NCI-H748 treated with DMSO at 0.1 percent for 48 hours (cell line): ENCODE measurements around the gene TMEM242.
"Not testable (repeated sequence)": the region's sequence is repeated elsewhere in the genome, so short reads cannot be mapped to it uniquely, and the experiment has no call there.

Experiments used
- DNase-seq: peaks from one replicate; lab custom pipeline; 2025; lab: John Stamatoyannopoulos, UW

TMEM242 gene

DNA sequence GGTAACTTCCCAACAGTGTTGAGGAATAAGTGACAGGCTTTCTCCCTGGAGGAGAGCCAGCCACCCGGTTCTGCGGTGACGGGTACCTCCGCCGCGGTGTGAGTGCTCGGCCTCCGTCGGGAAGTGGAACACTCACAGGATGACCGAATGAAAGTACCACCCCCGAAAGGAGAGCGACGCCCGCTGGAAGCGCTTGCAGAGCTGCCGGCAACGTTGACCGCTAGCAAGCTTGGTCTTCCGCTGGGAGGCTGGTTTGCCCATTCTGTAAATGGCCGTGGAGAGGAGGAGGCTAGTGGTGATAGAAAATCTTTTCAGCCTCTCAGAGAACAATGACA lies 614 bp upstream of the TMEM242 start:
- DNase-seq: no peak

DNA sequence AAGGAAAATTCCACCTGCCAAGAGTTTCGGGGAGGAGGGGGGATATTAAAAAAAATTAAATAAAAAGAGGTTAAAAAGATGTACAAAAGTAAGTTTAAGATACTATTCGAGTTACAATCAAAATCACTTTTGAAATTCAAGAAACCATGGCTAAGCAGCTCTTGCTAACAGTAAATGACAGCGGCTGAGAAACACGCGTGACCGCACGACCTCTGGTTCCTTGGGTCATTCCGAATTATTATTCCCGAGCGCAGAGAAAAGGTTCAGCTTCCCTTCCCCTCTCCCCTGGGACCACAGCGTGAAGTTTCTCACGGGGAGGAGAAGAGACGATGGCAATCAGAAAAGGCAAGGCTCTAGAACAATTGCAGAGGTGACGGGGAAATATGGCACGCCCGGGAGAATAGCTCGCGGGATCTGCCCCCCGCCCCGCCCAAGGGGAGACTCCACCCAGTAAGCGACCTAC lies 496 bp downstream of the TMEM242 start:
- DNase-seq: no peak

DNA sequence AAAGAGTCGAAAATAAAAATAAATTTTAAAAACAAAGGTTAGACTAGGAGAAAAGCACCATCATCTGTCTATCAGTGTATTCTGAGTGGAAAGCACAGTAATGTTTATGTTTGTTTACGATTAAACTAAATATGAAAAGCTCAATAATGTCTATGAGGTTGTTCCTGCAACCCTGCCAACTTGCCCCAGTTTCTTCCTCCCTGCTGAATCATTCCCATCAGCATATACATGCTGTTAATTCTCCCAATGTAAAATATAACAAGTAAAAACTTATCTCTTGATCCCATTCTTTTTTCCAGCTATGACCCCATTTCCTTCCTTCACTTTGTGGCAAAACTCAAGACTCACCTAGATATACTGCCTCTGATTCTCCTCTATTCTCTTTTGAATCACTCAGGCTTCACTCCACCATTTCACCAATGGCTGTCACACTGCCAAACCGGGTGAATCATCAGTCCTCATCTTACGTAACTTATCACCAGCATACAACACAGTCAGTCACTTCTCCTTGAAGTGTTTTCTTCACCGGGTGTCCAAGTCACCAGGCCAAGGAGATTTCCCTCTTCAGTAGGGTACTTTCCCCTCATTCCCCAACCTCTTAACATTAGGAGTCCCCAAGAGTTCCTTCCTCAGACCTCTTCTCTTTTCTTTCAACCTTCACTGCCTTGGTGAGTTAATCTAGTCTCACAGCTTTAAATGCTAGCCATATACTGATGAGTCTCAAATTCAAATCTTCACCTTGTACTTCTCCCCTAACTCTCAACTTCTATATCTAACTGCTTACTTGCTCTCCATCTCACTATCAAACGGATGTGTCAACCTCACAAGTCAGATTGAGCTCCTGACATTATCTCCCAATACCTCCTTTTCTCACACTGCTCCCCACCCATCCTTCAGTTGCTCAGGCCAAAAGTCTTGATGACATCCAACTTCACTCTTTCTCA lies 6.2 kb downstream of the TMEM242 start:
- DNase-seq: no peak

DNA sequence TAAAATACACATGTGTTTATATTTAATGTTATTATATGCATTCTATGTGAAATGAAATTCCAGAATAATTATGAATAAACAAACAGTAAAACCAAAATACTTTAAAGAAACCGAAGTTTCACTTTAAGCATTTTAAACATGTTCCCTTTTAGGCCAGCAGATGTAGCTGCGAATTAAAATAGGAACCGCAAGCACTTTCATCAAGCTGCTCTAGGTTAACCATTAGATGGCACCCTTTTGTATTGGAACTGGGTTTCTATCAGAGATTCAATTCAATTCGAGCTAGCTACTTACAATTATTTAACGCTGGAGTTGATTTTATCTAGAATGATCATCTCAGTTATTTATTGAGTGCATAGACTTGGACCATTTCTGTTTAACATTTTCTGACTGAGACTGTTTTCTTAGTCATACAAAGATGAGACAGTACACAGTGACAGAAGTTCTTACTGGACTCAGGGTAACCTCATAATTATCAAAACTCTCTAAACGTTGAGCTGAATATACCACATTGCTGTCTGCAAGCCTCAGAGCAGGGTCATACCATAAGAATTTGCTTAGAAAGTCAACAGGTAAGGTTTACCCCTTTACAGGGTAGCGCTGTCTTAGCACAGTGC lies 8.5 kb downstream of the TMEM242 start:
- no peak for DNase-seq

DNA sequence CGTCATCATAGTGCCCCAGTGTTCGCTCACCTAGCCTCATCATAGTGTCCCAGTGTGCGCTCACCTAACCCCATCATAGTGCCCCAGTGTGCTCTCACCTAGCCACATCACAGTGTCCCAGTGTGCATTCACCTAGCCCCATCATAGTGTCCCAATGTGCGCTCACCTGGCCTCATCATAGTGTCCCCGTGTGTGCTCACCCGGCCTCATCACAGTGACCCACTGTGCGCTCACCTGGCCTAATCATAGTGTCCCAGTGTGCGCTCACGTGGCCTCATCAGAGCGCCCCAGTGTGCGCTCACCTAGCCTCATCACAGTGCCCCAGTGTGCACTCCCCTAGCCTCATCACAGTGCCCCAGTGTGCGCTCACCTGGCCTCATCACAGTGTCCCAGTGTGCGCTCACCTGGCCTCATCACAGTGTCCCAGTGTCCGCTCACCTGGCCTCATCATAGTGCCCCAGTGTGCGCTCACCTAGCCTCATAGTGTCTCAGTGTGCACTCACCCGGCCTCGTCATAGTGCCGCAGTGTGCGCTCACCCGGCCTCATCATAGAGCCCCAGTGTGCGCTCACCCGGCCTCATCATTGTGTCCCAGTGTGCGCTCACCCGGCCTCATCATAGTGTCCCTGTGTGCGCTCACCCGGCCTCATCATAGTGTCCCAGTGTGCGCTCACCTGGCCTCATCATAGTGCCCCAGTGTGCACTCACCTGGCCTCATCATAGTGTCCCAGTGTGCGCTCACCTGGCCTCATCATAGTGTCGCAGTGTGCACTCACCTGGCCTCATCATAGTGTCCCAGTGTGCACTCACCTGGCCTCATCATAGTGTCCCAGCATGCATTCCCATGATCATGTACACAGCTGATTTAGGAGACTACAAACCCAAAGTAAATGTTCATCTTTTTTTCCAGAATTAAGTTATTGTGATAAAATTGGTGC lies 9.5 kb downstream of the TMEM242 start:
- DNase-seq: no peak

DNA sequence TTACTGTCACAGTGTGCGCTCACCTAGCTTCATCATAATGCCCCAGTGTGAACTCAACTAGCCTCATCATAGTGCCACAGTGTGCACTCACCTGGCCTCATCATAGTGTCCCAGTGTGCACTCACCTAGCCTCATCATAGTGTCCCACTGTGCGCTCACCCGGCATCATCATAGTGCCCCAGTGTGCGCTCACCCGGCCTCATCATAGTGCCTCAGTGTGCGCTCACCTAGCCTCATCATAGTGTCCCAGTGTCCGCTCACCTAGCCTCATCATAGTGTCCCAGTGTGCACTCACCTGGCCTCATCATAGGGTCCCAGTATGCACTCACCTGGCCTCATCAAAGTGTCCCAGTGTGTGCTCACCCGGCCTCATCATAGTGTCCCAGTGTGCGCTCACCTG lies 10.6 kb downstream of the TMEM242 start:
- DNase-seq: no peak

DNA sequence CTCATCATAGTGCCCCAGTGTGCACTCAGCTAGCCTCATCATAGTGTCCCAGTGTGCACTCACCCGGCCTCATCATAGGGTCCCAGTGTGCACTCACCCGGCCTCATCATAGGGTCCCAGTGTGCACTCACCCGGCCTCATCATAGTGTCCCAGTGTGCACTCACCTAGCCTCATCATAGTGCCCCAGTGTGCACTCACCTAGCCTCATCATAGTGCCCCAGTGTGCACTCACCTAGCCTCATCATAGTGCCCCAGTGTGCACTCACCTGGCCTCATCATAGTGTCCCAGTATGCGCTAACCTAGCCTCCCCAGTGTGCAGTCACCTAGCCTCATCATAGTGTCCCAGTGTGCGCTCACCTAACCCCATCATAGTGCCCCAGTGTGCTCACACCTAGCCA lies 12.6 kb downstream of the TMEM242 start:
- not testable (repeated sequence) for DNase-seq

DNA sequence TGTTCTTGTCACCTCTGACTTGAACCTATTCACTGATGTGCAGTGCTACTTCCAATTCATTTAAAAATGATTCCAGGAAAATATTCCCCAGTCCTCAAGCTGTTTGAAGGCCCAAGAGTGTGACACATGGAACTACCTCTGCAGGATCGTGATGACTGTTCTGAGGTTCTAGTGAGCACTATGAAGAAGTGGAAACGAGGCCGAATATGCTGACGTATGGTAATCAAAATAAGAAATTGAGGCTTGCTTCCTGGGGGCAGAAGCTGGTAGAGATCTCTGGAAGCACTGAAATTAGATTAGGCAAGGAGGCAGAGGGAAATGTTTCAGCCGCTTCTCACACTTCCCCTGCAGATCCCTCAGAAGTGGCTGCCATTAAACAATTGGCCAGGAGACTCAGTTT lies 15.7 kb downstream of the TMEM242 start:
- no peak for DNase-seq

DNA sequence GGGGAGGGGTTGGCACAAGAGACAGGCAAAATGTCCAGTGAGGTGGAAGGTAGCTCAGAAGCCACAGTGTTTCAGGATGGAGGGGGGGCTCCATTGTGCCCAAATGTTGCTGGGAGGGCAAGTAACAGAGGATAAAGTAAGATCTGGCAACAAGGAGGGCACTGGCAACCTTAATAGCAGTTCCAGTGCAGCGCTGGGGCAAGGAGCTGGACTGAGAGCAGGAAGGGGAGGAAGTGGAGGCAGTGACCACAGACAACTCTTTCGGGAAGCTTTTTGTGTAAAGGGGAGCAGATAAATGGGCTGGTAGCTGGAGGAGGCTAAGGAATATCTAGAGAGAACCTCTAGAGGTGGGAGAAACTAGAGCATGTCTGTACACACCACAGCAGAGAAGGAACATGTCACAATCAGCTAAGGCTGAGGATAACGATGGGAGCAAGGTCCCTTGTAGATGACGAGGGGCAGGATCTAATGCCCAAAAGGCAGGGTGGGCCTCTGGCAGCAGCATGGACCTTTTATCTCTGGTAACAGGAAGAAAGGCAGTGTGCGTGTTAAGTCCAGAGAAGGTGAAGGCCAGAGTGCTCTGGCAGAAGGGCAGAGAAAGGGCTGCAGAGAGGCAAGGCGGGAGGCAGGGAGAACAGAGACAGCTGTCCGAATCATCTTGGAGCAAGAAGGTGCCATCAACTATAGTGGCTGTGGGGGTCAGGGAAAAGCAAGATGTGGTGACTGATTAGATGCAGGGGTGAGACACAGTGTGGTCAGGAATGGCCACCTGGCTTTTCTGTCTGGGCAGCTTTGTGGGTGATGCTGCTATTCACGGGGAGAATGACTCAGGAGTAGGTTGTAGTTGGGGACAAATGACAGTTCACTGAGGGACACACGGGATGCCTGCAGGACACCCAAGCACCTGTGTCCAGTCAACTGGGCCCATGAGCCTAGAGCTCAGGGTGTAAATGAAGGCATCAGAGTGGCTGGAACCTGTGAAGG lies 17.4 kb downstream of the TMEM242 start:
- no peak for DNase-seq

DNA sequence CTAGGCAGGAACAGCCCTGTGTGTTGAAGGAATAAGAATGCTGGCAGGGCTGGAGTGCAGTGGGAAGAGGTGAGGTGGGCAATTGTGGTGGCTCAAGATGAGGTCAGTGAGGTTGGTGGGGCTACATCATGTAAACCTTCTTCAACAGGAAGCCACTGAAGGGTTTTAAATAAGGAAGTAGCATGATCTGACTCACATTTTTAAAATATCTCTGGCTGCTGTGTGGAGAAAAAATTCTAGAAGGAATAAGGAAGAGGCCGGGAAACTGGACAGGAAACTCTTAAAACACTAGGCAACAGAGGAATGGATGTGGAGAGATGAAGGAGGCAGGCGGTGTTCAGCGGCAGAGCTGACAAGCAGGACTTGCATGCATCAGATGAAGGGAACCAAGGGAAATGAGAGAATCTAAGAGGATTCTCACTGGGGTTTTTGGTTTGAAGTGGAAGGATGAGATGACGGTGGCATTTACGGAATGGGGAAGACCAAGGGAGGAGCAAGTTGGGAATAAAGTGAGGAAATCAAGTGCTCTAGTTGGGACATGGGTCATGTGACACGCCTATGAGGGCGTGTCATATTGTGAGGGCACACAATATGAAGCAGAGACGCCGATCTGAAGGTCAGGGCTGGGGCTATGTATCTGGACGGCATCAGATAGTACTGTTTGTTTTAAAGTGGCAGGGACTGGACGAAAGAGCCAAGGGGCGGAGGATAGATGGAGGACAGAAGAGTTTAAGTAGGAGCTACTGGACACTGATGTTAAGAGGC lies 18.2 kb downstream of the TMEM242 start:
- DNase-seq: no peak

DNA sequence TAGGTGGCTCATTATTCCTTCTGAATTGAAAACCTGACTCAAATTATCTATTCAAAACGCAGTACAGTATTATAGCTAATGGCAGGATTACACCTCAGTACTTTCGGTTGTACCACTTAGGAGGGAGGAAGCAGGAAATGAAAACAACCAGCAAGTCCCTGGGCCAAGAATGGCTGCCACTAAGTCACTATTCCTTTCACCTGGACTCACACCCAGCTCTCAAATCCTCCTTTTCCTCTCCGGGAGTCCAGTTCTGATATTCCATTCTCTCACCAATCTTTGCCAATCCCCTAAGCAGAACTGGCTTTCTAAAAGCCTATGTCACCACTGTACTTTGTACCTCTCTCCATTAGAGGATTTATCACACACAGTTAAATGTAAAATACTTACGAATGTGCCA lies 20.6 kb downstream of the TMEM242 start:
- DNase-seq: no peak

DNA sequence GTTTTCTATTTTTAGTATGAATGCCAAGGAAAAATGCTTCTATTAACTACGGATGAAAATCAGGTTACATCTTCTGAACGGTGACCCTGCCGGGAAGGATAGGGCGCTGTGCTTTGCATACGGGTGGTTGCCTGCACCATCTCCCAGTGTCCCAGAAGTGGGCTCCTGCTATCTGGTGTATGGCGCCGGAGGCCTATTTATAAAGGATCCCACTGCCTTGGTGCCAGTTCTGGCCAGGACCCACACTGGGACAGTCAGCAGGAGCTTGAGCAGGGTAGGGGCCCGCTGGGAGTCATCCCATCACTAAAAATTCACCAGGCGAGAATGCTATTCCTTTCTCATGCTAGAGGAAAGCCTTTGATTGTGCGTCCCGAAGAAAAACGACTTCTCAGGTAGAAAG lies 22.9 kb downstream of the TMEM242 start:
- DNase-seq: no peak

DNA sequence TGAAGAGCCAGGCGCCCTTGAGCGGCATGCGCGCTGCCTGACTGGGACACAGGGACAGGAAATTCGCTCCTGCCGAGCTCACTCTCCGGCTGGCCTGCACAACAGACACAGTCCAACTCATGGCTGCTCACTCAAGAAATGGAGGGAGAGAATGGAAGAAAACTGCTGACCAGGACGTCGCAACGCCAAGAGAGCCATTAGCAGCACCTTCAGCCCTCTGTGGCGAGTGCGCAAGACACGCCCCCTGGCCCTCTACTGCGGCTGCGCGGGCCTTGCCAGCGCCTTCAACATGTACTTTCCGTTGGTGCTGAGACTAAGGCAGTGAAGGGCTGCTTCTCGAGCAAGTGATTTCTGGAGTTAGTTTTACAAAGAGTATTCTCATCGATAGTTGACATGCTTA lies 23.3 kb downstream of the TMEM242 start:
- DNase-seq: no peak

DNA sequence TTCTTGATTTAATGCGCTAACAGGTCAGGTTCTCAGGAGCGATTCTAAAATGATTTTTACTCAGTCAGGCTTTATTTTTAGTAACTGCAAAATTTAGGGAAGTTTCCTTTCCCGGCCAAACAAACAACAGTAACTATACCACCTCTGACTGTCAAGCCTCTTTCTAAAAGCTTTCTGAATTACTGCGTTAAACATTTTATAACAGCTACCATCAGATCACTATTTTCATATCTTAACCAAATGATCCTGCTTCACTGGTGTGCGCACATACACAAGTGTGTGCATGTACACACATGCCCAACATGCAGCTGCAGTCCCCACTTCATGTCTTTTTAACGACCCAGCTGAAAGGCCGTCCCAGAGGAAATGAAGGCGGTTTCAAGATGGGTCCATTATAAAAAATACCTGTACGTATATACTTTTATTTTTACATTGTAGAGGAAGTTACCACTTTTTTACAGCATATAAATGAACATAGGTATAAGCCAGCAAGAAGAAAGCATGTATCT lies 25.0 kb downstream of the TMEM242 start:
- no peak for DNase-seq

DNA sequence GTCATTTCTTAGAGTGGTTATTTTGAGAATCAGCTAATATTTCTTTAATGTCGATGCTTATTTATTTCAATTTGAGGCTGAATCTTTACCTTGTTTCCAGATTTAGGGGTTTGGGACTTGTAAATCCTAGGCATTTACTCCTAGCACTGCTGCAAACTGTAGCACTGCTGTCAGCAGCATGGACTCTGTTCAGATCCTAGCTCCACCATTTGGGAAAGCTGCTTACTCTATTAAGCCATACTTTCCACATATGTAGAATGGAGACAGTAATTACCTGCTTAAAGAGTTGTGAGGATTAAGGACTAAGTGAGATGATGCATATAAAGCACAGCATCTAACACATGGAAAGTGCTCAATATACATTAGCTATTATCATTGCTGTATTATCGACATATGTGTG lies 28.7 kb downstream of the TMEM242 start:
- DNase-seq: no peak

DNA sequence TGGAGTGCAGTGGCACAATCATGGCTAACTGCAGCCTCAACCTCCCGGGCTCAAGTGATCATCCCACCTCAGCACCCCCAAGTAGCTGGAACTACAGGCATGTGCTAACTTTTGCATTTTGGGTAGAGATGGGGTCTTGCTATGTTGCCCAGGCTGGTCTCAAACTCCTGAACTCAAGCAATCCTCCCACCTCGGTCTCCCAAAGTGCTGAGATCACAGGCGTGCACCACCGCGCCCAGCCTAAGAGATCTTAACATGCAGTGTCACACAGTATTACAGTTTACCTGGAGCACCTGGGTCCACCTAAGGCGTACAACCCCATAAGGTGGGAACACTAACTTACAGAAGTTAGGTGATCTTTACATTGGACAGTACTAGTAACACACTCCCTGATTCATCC lies 29.5 kb downstream of the TMEM242 start:
- DNase-seq: no peak

DNA sequence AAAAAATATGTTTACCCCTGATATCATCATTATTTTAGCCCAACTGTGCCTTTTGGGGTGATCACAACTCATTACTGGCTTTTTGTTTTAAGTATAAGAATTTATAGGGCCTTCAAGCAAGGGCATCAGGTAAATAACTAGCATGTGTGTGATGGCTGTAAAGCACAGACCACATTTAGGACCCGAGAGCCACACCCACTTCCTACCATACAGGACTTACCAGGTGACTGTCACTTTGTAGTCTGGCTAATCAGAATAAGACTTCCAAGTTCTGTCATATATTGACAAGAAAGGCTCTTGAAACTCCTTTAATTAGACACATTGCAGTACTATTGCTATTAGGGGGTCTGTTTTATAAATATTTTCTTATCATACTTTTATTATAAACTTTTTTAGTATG lies 31.1 kb downstream of the TMEM242 start:
- no peak for DNase-seq

DNA sequence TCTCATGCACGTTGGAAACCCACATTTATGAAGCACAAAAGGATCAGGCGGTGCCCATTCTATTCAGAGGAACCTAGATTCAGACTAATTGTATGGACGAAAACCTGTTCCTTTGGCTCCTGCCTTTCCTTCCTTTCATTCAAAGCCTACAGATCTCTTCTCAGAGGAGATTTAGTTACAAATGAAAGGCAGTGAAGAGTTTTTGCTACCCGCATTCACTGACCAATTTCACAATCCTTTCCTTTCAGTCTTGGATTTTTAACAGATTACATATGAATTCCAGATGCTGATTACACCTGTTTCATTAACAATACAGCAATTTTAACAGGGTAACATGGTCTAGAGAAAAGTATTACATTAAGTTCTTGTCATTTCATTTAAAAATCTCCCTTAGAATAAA lies 32.0 kb downstream of the TMEM242 start:
- DNase-seq: no peak

DNA sequence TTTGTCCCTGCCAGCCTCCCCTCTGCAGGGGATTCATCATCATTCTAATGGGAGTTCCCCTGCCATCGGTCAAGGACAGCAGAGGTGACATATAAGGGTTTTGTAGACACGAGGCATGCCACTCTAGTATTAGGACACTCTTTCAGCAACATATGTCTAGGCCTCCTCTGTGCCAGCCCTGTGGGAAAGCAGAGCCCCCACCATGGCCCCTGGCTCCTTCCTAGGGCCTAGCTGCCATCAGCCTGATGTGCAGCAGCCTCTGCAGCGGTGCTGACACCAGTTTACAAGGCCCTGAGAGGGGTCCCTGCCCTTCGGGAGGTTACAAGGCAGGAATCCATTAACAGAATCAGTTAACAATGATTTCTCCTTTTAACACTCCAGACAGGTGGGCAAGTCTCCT lies 32.5 kb downstream of the TMEM242 start:
- DNase-seq: no peak

DNA sequence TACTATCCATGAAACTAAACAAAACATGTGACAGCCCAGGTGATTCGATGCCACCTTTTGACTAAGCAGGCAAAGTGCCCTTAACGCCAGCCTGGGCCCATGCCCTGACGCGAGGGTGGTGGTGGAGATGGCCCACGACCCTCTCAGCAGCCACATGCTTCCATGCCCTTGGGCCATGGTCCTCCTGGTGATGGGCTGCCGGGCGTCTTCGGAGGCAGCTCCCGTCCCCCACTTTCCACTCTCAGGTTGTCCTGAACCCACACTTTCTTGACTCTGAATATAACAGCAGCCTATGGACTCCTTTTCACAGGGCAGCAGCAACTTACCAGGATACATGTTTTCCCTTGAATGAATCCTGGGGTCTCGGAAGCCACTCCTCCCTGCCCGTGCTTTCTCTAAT lies 33.6 kb downstream of the TMEM242 start:
- no peak for DNase-seq
